PC-3 (cell line): ENCODE measurements around the gene GABBR2. TPM values are rescaled to one million over a fixed set of nuclear protein-coding genes. Genes with fewer than 3 reads are reported as not detected.

Experiments
- ATAC-seq: fragments of 200-7000 bp; cut with Tn5 transposase; 2 replicates; pipeline ENCODE4 v1.9.1; 2020; ENCODE audit warnings: mild to moderate bottlenecking, moderate library complexity
- BruUV-seq: library from RNA; stranded (reverse); fragments of 400-500 nt; replicated peaks from 2 replicates; lab custom pipeline; 2021; lab: Mats Ljungman, UMichigan
- CTCF ChIA-PET: fragments of 300-600 bp; sonication (Branson Sonifier 250); formaldehyde crosslinking; loops from one replicate; lab custom pipeline; 2022; ENCODE audit warnings: antibody characterized with exemption; lab: Charles Lee
- POLR2A ChIA-PET: fragments of 300-600 bp; sonication (Branson Sonifier 250); formaldehyde crosslinking; loops from one replicate; lab custom pipeline; 2022; ENCODE audit warnings: antibody characterized with exemption; ENCODE audit not compliant: unreplicated experiment; lab: Charles Lee
- DNase-seq: peaks from one replicate; pipeline ENCODE4 v3.0.0-alpha.2; 2015
- H2AFZ ChIP-seq: fragments of 300-600 bp; sonication (generic); 2 replicates; pipeline ENCODE4 v1.6.0; 2016; ENCODE audit warnings: antibody characterized with exemption, low read length
- H3F3A ChIP-seq: fragments of 300-600 bp; sonication (generic); one replicate; pipeline ENCODE4 v1.6.0; 2017; ENCODE audit warnings: antibody characterized with exemption, low read length, control low read depth, mild to moderate bottlenecking; ENCODE audit not compliant: unreplicated experiment
- H3K27ac ChIP-seq: fragments of 300-600 bp; sonication (generic); 2 replicates; pipeline ENCODE4 v1.5.1; 2016; ENCODE audit warnings: mild to moderate bottlenecking, low read length
- H3K27me3 ChIP-seq: fragments of 300-600 bp; sonication (generic); 2 replicates; pipeline ENCODE4 v1.6.1; 2016; ENCODE audit warnings: low read length, mixed read lengths
- H3K36me3 ChIP-seq: fragments of 300-600 bp; sonication (generic); 2 replicates; pipeline ENCODE4 v1.6.1; 2016; ENCODE audit warnings: low read depth, mixed run types, low read length, mixed read lengths
- H3K4me1 ChIP-seq: fragments of 300-600 bp; sonication (generic); 2 replicates; pipeline ENCODE4 v1.5.1; 2016; ENCODE audit warnings: low read length; ENCODE audit not compliant: insufficient read depth
- H3K4me2 ChIP-seq: fragments of 300-600 bp; sonication (generic); 2 replicates; pipeline ENCODE4 v1.6.0; 2016; ENCODE audit warnings: low read length
- H3K4me3 ChIP-seq: fragments of 300-600 bp; sonication (generic); 2 replicates; pipeline ENCODE4 v1.5.1; 2016; ENCODE audit warnings: mild to moderate bottlenecking, low read length, mixed read lengths
- H3K79me2 ChIP-seq: fragments of 300-600 bp; sonication (generic); 2 replicates; pipeline ENCODE4 v1.6.1; 2017; ENCODE audit warnings: low read length, mixed read lengths
- H3K9ac ChIP-seq: fragments of 300-600 bp; sonication (generic); 2 replicates; pipeline ENCODE4 v1.6.0; 2016; ENCODE audit warnings: mild to moderate bottlenecking, low read length
- H3K9me2 ChIP-seq: fragments of 300-600 bp; sonication (generic); replicated peaks from 2 replicates; pipeline ENCODE4 v1.6.1; 2016; ENCODE audit warnings: mixed run types, low read length, mixed read lengths
- H3K9me3 ChIP-seq: fragments of 300-600 bp; sonication (generic); 2 replicates; pipeline ENCODE4 v1.6.1; 2016; ENCODE audit warnings: low read length, mixed read lengths
- H4K20me1 ChIP-seq: fragments of 300-600 bp; sonication (generic); 2 replicates; pipeline ENCODE4 v1.6.1; 2016; ENCODE audit warnings: low read length, mixed read lengths
- CTCF ChIP-seq: fragments of 300-600 bp; sonication (generic); conservative IDR thresholded peaks from 2 replicates; pipeline ENCODE4 v1.5.1; 2017; ENCODE audit warnings: antibody characterized with exemption, low read depth, mild to moderate bottlenecking, low read length
- EZH2 ChIP-seq: fragments of 300-600 bp; sonication (generic); IDR thresholded peaks from one replicate; pipeline ENCODE4 v1.6.1; 2017; ENCODE audit warnings: antibody characterized with exemption, mild to moderate bottlenecking, low read length; ENCODE audit not compliant: unreplicated experiment
- EZH2phosphoT487 ChIP-seq: fragments of 300-600 bp; sonication (generic); IDR thresholded peaks from 2 replicates; pipeline ENCODE4 v1.6.1; 2018; ENCODE audit warnings: mild to moderate bottlenecking, antibody characterized with exemption, low read length, borderline replicate concordance
- intact Hi-C: fragments of 100-400 bp; cut with micrococcal nuclease; formaldehyde crosslinking; loops from 2 replicates; pipeline ENCODE4 v1.9.0; 2023
- total RNA-seq: library from RNA; depleted of rRNA; stranded (reverse); fragments of >200 nt; gene quantifications from 2 replicates; pipeline ENCODE4 v1.2.3, GENCODE V29; 2014

Gene GABBR2
- total RNA-seq, 1 experiment from 2014 or later, result 0.44 TPM

- no peaks in the 10 kb centered on the region for H3K9me3 ChIP-seq
- H3K4me1 ChIP-seq, result peaks cover 26% of the 10 kb centered on the region
- H3K36me3 ChIP-seq, result no peaks in the 10 kb centered on the region
- BruUV-seq, result no TSS peak
- H2AFZ ChIP-seq, result no peak overlapping the region
- ChIA-PET POLR2A (no interaction called here), CTCF (no interaction called here)
- no peaks in the 10 kb centered on the region for H3F3A ChIP-seq
- no peak overlapping the region for H3K4me2 ChIP-seq
- intact Hi-C loops, result no loop called here
- H3K27ac ChIP-seq, result no peak overlapping the region
- no peaks in the 10 kb centered on the region for H3K9me2 ChIP-seq
- H3K9ac ChIP-seq, result no peak overlapping the region
- H3K27me3 ChIP-seq, result no peaks in the 10 kb centered on the region
- TF ChIP-seq CTCF (no peak), EZH2phosphoT487 (no peak), EZH2 (no peak)
- no peak overlapping the region for H3K4me3 ChIP-seq
- H3K79me2 ChIP-seq, result no peaks in the 10 kb centered on the region
- DNase-seq (no peak), ATAC-seq (no peak)
- H4K20me1 ChIP-seq, result no peaks in the 10 kb centered on the region
Measured at GRCh38 chr9:98549401-98549800, 159.3 kb downstream of the GABBR2 start.

GRCh38 chr9:98547606-98548005, 161.1 kb downstream of the GABBR2 start:
- no TSS peak for BruUV-seq
- intact Hi-C loops, result no loop called here
- POLR2A ChIA-PET, result no interaction called here

More at GRCh38 chr9:98547606-98548005, 161.1 kb downstream of the GABBR2 start:
- TF ChIP-seq EZH2phosphoT487 (no peak), CTCF (no peak), EZH2 (no peak)
- H2AFZ ChIP-seq, result no peak overlapping the region
- H3K27ac ChIP-seq, result no peak overlapping the region
- no peaks in the 10 kb centered on the region for H4K20me1 ChIP-seq
- no peaks in the 10 kb centered on the region for H3K79me2 ChIP-seq
- no peaks in the 10 kb centered on the region for H3K36me3 ChIP-seq
- CTCF ChIA-PET, result no interaction called here
- no peaks in the 10 kb centered on the region for H3F3A ChIP-seq
- H3K4me3 ChIP-seq, result no peak overlapping the region
- H3K4me2 ChIP-seq, result no peak overlapping the region
- no peak for ATAC-seq
- no peaks in the 10 kb centered on the region for H3K9me3 ChIP-seq
- DNase-seq, result no peak
- H3K27me3 ChIP-seq, result no peaks in the 10 kb centered on the region
- no peak overlapping the region for H3K9ac ChIP-seq
- H3K9me2 ChIP-seq, result no peaks in the 10 kb centered on the region
- H3K4me1 ChIP-seq, result peaks cover 23% of the 10 kb centered on the region
